ENCODE measurements around the gene NCOR1. TPM values are rescaled to one million over a fixed set of nuclear protein-coding genes. Genes with fewer than 3 reads are reported as not detected.
"Not testable (repeated sequence)": the region's sequence is repeated elsewhere in the genome, so short reads cannot be mapped to it uniquely, and the experiment has no call there.

The NCOR1 gene
- polyA plus RNA-seq, 1 experiment: 127 TPM

- H3K4me3 ChIP-seq (ENCODE audit: low read depth, low read length); H3K27me3 ChIP-seq (ENCODE audit: control insufficient read depth, insufficient read depth, low read length); H3K9me3 ChIP-seq (ENCODE audit: control insufficient read depth, insufficient read depth, low read length); POLR2A ChIA-PET; DNase-seq (ENCODE audit: low read depth, low spot score): not testable (repeated sequence)
- CTCF ChIA-PET: interaction anchor here (0.6 kb wide), 1 partner anchor 15 kb away, joined by 4 read pairs; no protein-coding TSS in a partner anchor
- peak overlapping the region; percentile 31 for H3K27ac ChIP-seq (ENCODE audit: low read depth, low read length)
Observed at GRCh38 chr17:16202554-16203500, 12.5 kb downstream of the NCOR1 start.

GRCh38 chr17:16201693-16202131 lies 13.6 kb downstream of the NCOR1 start:
- H3K27me3 ChIP-seq (ENCODE audit: control insufficient read depth, insufficient read depth, low read length); H3K9me3 ChIP-seq (ENCODE audit: control insufficient read depth, insufficient read depth, low read length); CTCF ChIA-PET; H3K27ac ChIP-seq (ENCODE audit: low read depth, low read length); DNase-seq (ENCODE audit: low read depth, low spot score); POLR2A ChIA-PET; H3K4me3 ChIP-seq (ENCODE audit: low read depth, low read length): not testable (repeated sequence)

DNA sequence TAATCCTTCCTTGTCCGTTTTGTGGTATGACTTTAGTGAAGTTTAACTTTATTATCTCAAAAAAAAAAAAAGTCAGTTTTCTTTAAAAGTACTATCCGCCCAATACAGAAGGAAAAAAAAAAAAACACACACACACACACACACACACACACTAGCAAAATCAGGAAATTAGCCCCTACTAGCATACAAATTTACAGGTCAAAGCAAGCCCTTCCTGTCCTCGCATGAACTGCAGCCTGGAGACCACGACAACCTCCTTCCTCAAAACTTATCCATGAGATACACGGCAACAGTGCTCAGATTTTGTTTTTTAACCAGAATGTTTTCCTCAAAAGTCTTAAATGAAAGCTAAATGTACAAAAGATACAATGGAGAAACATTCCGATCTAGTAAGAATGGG lies 16.2 kb downstream of the NCOR1 start:
- ChIA-PET CTCF (interaction anchor here (0.7 to 1.3 kb wide), 2 partner anchors 9 to 154 kb away, joined by 3 to 6 read pairs; no protein-coding TSS in a partner anchor), POLR2A (no interaction called here)
- Histone ChIP-seq H3K9me3 (ENCODE audit: control insufficient read depth, insufficient read depth, low read length) (no peaks in the 10 kb centered on the region; the same call in 1 of the 2 replicates), H3K4me3 (ENCODE audit: low read depth, low read length) (no peak overlapping the region), H3K27ac (ENCODE audit: low read depth, low read length) (no peak overlapping the region), H3K27me3 (ENCODE audit: control insufficient read depth, insufficient read depth, low read length) (no peaks in the 10 kb centered on the region)
- no peak for TF ChIP-seq CTCF (IDR thresholded peaks at IDR 0.05; ENCODE audit: low read depth, low read length)
- DNase-seq (ENCODE audit: low read depth, low spot score): no peak

GRCh38 chr17:16197276-16197675 lies 18.1 kb downstream of the NCOR1 start:
- DNase-seq (ENCODE audit: low read depth, low spot score): no peak
- Histone ChIP-seq H3K9me3 (ENCODE audit: control insufficient read depth, insufficient read depth, low read length) (no peaks in the 10 kb centered on the region; the same call in 1 of the 2 replicates), H3K27me3 (ENCODE audit: control insufficient read depth, insufficient read depth, low read length) (no peaks in the 10 kb centered on the region), H3K27ac (ENCODE audit: low read depth, low read length) (peak overlapping the region; percentile 21), H3K4me3 (ENCODE audit: low read depth, low read length) (no peak overlapping the region)
- no peak for TF ChIP-seq CTCF (IDR thresholded peaks at IDR 0.05; ENCODE audit: low read depth, low read length)
- ChIA-PET CTCF (no interaction called here), POLR2A (interaction anchor here (0.7 kb wide), 2 partner anchors 18 to 53 kb away, joined by 5 to 6 read pairs; partner anchors contain the start of gene NCOR1)

- DNase-seq (ENCODE audit: low read depth, low spot score); H3K27ac ChIP-seq (ENCODE audit: low read depth, low read length); H3K27me3 ChIP-seq (ENCODE audit: control insufficient read depth, insufficient read depth, low read length); CTCF ChIA-PET; H3K9me3 ChIP-seq (ENCODE audit: control insufficient read depth, insufficient read depth, low read length); H3K4me3 ChIP-seq (ENCODE audit: low read depth, low read length): not testable (repeated sequence)
- POLR2A ChIA-PET: interaction anchor here (0.6 kb wide), 1 partner anchor 86 kb away, joined by 3 read pairs; no protein-coding TSS in a partner anchor
Observed at GRCh38 chr17:16194307-16194835, 21.0 kb downstream of the NCOR1 start.

GRCh38 chr17:16191604-16192003 lies 23.7 kb downstream of the NCOR1 start:
- DNase-seq (ENCODE audit: low read depth, low spot score): no peak
- CTCF ChIA-PET: interaction anchor here (1.2 kb wide), 1 partner anchor 172 kb away, joined by 3 read pairs; no protein-coding TSS in a partner anchor
- Histone ChIP-seq H3K27ac (ENCODE audit: low read depth, low read length) (no peak overlapping the region), H3K27me3 (ENCODE audit: control insufficient read depth, insufficient read depth, low read length) (no peaks in the 10 kb centered on the region), H3K9me3 (ENCODE audit: control insufficient read depth, insufficient read depth, low read length) (no peaks in the 10 kb centered on the region), H3K4me3 (ENCODE audit: low read depth, low read length) (no peak overlapping the region)
- no peak for TF ChIP-seq CTCF (IDR thresholded peaks at IDR 0.05; ENCODE audit: low read depth, low read length)
- POLR2A ChIA-PET: no interaction called here
